Vagina (tissue), 2 donors: ENCODE data around the gene NGRN.

Experiments used
- CTCF ChIP-seq, 3 experiments: fragments of 450-650 bp in 2 of 3; fragments of 200-600 bp in 1 of 3; sonication (generic) in 1 of 3; IDR thresholded peaks; one replicate each; pipeline ENCODE4 v1.5.1; 2017 to 2019; ENCODE audit warnings: antibody characterized with exemption in 3 of 3, mild to moderate bottlenecking in 2 of 3, moderate library complexity in 2 of 3
- POLR2A ChIP-seq, 2 donors: fragments of 450-650 bp; IDR thresholded peaks; one replicate each; pipeline ENCODE4 v1.6.1; 2017; ENCODE audit warnings: antibody characterized with exemption in 2 of 2, mild to moderate bottlenecking in 2 of 2, moderate library complexity in 2 of 2
- POLR2AphosphoS5 ChIP-seq, 2 donors: sonication (generic); formaldehyde crosslinking; IDR thresholded peaks; one replicate each; pipeline ENCODE4 v1.9.0; 2017; ENCODE audit warnings: antibody characterized with exemption in 2 of 2, mild to moderate bottlenecking in 2 of 2, low read depth in 1 of 2; ENCODE audit not compliant: insufficient read depth in 1 of 2

DNA sequence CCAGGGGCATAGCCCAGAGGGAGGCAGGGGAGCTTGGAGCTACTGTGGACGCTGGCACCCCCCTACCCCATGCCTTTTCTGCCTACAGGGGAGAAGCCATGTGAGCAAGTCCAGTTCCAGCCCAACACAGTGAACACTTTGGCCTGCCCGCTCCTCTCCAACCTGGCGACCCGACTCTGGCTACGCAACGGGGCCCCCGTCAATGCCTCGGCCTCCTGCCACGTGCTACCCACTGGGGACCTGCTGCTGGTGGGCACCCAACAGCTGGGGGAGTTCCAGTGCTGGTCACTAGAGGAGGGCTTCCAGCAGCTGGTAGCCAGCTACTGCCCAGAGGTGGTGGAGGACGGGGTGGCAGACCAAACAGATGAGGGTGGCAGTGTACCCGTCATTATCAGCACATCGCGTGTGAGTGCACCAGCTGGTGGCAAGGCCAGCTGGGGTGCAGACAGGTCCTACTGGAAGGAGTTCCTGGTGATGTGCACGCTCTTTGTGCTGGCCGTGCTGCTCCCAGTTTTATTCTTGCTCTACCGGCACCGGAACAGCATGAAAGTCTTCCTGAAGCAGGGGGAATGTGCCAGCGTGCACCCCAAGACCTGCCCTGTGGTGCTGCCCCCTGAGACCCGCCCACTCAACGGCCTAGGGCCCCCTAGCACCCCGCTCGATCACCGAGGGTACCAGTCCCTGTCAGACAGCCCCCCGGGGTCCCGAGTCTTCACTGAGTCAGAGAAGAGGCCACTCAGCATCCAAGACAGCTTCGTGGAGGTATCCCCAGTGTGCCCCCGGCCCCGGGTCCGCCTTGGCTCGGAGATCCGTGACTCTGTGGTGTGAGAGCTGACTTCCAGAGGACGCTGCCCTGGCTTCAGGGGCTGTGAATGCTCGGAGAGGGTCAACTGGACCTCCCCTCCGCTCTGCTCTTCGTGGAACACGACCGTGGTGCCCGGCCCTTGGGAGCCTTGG, 37.4 kb upstream of the NGRN start:
- TF ChIP-seq POLR2A (IDR thresholded peaks at IDR 0.05), result no peak
- TF ChIP-seq CTCF (IDR thresholded peaks at IDR 0.05), result no peak
- no peak for TF ChIP-seq POLR2AphosphoS5 (IDR thresholded peaks at IDR 0.05; ENCODE audit: insufficient read depth in 1 of 2, low read depth in 1 of 2)
